HTERT RPE-1 (cell line): Measurements from ENCODE around the gene BIN1.
"Not testable (repeated sequence)": the region's sequence is repeated elsewhere in the genome, so short reads cannot be mapped to it uniquely, and the experiment has no call there.

Source experiments
- in situ Hi-C: fragments of 300-500 bp; cut with MboI; formaldehyde crosslinking; loops from 4 replicates; pipeline ENCODE4 v1.14.3; 2020; ENCODE audit warnings: low sequenced_read_pairs

BIN1 gene

GRCh38 chr2:127134833-127135830 lies 28.2 kb upstream of the BIN1 start:
- in situ Hi-C loops, result no loop called here

- in situ Hi-C loops, result no loop called here
Observed at GRCh38 chr2:127134235-127134634, 27.3 kb upstream of the BIN1 start.

DNA sequence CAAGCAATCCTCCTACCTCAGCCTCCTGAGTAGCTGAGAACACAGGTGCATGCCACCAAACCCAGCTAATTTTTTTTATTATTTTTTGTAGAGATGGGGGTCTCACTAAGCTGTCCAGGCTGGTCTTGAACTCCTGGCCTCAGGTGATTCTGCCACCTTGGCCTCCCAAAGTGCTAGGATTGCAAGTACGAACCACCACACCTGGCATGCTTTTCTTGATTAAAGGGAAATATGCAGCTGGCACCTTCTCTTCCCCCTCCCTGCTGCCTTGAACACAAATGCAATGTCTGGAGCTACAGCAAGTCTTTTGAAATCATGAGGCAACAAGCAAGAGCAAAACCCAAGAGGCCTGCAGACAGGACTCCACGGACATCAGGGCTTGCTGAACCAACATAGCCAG lies 26.8 kb upstream of the BIN1 start:
- in situ Hi-C loops, result no loop called here

GRCh38 chr2:127130421-127130820 lies 23.5 kb upstream of the BIN1 start:
- in situ Hi-C loops, result no loop called here

DNA sequence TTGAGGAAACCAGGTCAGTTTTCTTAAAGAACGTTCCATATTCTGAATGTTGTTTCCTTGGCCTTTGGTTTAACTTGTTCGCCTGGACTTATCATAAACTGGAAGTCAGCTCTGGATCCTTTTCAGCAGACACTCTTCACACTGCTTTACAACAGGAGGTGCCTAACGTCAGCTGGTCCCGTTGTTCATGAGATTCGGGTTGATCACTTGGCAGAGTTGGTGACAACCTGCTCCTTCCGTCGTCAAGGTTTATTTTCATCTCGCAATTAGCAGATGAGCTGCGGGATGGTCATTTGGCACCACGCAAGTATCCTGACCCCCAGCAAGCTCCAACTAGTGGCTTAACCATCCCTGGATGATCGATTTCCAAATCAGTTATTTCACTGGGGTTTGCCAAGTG lies 23.0 kb upstream of the BIN1 start:
- in situ Hi-C loops, result no loop called here

- in situ Hi-C loops, result no loop called here
Observed at GRCh38 chr2:127128445-127128904, 21.5 kb upstream of the BIN1 start.

DNA sequence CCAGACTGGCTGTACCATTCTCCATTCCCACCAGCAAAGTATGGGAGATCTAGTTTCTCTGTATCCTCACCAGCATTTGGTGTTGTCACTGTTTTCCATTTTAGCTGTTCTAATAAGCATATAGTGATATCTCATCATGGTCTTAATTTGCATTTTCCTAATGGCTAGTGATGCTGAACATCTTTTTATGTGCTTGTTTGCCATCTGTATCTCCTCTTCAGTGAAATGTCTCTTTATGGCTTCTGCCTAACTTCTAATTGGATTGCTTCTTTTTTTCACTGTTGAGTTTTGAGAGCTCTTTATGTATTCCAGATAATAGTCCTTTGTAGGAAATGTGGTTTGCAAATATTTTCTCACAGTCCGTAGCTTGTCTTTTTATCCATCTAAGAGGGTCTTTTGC lies 18.9 kb upstream of the BIN1 start:
- in situ Hi-C loops, result no loop called here

DNA sequence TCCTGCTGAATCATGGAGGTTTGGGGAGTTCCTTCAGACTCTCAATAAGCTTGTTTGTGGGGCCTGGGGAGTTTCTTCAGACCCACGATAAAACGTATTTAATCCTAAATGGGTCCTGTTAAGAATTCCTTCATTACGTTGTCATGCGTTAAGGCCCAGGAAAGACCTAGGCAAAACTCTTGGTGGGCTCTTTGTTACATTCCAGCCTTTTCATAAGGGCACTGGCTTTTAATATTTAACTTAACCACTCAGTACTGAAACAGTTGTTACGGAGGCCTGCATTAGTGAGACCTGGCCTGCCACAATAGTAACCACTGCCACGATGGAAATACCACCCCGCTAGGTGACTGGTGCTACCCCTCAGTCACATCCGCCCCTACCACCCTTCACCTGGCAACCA lies 17.5 kb upstream of the BIN1 start:
- in situ Hi-C loops, result no loop called here

- in situ Hi-C loops, result no loop called here
Observed at GRCh38 chr2:127122361-127123027, 15.5 kb upstream of the BIN1 start.

DNA sequence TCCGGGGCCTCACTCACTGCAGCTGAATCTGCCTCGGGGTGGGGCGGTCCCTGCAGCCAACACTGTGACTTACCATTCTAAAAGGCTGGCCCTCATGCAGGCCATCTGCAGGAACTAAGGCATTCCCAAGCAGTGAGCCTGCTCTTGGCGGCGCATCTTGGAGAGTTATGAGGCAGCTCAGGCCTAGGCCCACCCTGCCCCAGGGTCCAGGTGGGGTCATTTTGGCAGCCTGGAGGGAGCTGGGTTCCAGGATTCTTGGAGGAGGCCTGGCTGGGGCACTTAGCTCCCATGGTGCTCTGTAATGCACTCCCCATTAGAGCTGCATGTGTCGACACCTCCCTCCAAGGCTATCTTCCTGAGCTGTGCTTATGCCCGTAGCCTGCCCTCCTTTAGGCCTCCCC lies 14.8 kb upstream of the BIN1 start:
- in situ Hi-C loops, result no loop called here

GRCh38 chr2:127121353-127121752 lies 14.4 kb upstream of the BIN1 start:
- in situ Hi-C loops, result no loop called here

- in situ Hi-C loops, result not testable (repeated sequence)
Observed at GRCh38 chr2:127120408-127120807, 13.5 kb upstream of the BIN1 start.

DNA sequence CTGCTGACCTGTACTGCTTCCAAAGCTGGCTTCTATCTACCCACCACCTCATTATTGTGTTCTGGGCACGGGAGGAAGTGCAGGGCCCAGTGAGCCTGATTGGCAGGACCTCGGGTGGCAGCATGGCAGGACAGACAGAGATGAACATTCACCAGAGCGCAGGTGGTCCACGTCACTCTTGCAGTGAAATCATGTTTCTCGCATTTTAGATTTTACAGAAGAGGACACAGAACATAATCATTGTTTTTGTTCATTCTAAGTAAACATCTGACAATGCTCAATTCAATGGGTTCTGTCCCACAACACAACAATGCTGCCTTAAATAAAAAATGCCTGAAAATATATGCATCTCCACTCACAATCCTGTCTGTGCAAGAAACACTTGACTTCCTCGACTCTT lies 11.5 kb upstream of the BIN1 start:
- in situ Hi-C loops, result no loop called here

GRCh38 chr2:127118038-127118437 lies 11.1 kb upstream of the BIN1 start:
- in situ Hi-C loops, result no loop called here

- in situ Hi-C loops, result no loop called here
Observed at GRCh38 chr2:127117603-127118002, 10.6 kb upstream of the BIN1 start.

- in situ Hi-C loops, result no loop called here
Observed at GRCh38 chr2:127115471-127116199, 8.7 kb upstream of the BIN1 start.

GRCh38 chr2:127110985-127111384 lies 4.0 kb upstream of the BIN1 start:
- in situ Hi-C loops, result no loop called here

- in situ Hi-C loops, result no loop called here
Observed at GRCh38 chr2:127108090-127108523, 1.2 kb upstream of the BIN1 start.

GRCh38 chr2:127107622-127107999 lies 657 bp upstream of the BIN1 start:
- in situ Hi-C loops, result no loop called here

GRCh38 chr2:127106457-127106990 lies 430 bp downstream of the BIN1 start:
- in situ Hi-C loops, result no loop called here
